ENCODE data around the gene ST3GAL3. TPM values are rescaled to one million over a fixed set of nuclear protein-coding genes. Genes with fewer than 3 reads are reported as not detected.

Gene ST3GAL3
- total RNA-seq, 1 donor from 2014 or later: 24.4 TPM

DNA sequence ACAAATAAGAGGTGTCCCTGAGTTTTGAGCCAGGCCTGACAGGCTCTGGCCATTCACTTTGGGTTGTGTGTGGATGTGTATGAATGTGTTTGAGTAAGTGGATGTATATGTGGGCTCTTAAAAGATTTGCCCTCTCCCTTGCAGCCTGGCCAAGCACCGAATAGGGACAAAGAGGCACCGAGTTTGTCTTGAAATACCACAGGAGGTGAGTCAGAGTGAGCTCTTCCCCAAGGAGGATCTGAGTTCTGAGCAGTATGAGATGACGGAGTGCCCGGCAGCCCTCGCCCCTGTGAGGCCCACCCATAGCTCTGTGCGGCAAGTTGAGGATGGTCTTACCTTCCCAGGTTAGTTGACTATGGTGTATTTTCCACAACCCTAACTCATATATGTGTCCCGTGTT, 38.4 kb upstream of the ST3GAL3 start:
- H3K4me1 Mint-ChIP-seq (ENCODE audit: unreplicated experiment): no peaks in the 10 kb centered on the region
- no peak overlapping the region for H3K27ac Mint-ChIP-seq
- H3K9me3 Mint-ChIP-seq: no peaks in the 10 kb centered on the region
- no peak for DNase-seq (ENCODE audit: extremely low spot score, unreplicated experiment)
- no peak overlapping the region for H3K4me3 Mint-ChIP-seq
- H3K27me3 Mint-ChIP-seq: no peaks in the 10 kb centered on the region
- no peak for TF ChIP-seq CTCF (conservative IDR thresholded peaks at IDR 0.05)
- H3K36me3 Mint-ChIP-seq: peaks cover 62% of the 10 kb centered on the region

- Mint-ChIP-seq H3K27me3 (no peaks in the 10 kb centered on the region), H3K4me3 (no peak overlapping the region), H3K4me1 (ENCODE audit: unreplicated experiment) (no peaks in the 10 kb centered on the region), H3K9me3 (no peaks in the 10 kb centered on the region), H3K36me3 (peaks cover 53% of the 10 kb centered on the region), H3K27ac (no peak overlapping the region)
- no peak for TF ChIP-seq CTCF (conservative IDR thresholded peaks at IDR 0.05)
- DNase-seq (ENCODE audit: extremely low spot score, unreplicated experiment): no peak
Measured at GRCh38 chr1:43669878-43670277, 37.5 kb upstream of the ST3GAL3 start.

- Mint-ChIP-seq H3K9me3 (no peaks in the 10 kb centered on the region), H3K27ac (no peak overlapping the region), H3K4me3 (no peak overlapping the region), H3K27me3 (no peaks in the 10 kb centered on the region), H3K36me3 (peaks cover 52% of the 10 kb centered on the region), H3K4me1 (ENCODE audit: unreplicated experiment) (no peaks in the 10 kb centered on the region)
- no peak for DNase-seq (ENCODE audit: extremely low spot score, unreplicated experiment)
- no peak for TF ChIP-seq CTCF (conservative IDR thresholded peaks at IDR 0.05)
Measured at GRCh38 chr1:43671193-43671592, 36.1 kb upstream of the ST3GAL3 start.

- Mint-ChIP-seq H3K27me3 (no peaks in the 10 kb centered on the region), H3K27ac (no peak overlapping the region), H3K9me3 (no peaks in the 10 kb centered on the region), H3K4me3 (no peak overlapping the region), H3K4me1 (ENCODE audit: unreplicated experiment) (no peaks in the 10 kb centered on the region), H3K36me3 (peaks cover 48% of the 10 kb centered on the region)
- TF ChIP-seq CTCF (conservative IDR thresholded peaks at IDR 0.05): no peak
- DNase-seq (ENCODE audit: extremely low spot score, unreplicated experiment): no peak
Measured at GRCh38 chr1:43671626-43672330, 35.6 kb upstream of the ST3GAL3 start.

DNA sequence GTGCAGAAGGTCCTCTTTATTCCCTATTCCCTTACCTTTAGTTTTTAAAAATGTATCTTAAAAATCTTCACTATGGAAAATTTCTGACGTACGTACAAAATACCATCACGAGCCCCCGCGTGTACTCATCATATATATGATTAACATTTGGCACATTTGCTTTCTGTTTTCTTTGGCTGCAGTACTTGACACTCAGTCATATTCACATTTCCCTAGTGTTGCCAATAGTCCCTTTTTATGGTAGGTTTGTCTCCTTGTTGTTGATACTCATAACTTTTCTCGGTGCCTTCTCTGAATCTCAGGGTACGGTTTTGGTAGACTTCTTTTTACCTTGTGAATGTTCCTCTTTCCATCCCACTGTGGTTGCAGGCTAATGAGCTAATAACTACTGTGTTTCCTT, 34.1 kb upstream of the ST3GAL3 start:
- Mint-ChIP-seq H3K27ac (no peak overlapping the region), H3K9me3 (no peaks in the 10 kb centered on the region), H3K27me3 (no peaks in the 10 kb centered on the region), H3K4me3 (no peak overlapping the region), H3K4me1 (ENCODE audit: unreplicated experiment) (no peaks in the 10 kb centered on the region), H3K36me3 (peaks cover 44% of the 10 kb centered on the region)
- no peak for TF ChIP-seq CTCF (conservative IDR thresholded peaks at IDR 0.05)
- no peak for DNase-seq (ENCODE audit: extremely low spot score, unreplicated experiment)
